Measurements from ENCODE around the gene RAN.

DNA sequence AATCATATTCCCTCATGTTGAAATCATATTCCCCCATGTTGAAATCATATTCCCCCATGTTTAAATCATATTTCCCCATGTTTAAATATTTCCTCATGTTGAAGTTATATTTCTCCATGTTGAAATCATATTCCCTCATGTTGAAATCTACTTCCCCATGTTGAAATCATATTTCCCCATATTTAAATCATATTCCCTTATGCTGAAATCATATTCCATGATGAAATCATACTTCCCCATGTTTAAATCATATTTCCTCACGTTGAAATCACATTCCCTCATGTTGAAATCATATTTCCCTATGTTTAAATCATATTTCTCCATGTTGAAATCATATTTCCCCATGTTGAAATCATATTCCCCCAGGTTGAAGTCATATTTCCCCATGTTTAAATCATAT, 47.2 kb downstream of the RAN start:
- TF ChIP-seq, protein P1, sequence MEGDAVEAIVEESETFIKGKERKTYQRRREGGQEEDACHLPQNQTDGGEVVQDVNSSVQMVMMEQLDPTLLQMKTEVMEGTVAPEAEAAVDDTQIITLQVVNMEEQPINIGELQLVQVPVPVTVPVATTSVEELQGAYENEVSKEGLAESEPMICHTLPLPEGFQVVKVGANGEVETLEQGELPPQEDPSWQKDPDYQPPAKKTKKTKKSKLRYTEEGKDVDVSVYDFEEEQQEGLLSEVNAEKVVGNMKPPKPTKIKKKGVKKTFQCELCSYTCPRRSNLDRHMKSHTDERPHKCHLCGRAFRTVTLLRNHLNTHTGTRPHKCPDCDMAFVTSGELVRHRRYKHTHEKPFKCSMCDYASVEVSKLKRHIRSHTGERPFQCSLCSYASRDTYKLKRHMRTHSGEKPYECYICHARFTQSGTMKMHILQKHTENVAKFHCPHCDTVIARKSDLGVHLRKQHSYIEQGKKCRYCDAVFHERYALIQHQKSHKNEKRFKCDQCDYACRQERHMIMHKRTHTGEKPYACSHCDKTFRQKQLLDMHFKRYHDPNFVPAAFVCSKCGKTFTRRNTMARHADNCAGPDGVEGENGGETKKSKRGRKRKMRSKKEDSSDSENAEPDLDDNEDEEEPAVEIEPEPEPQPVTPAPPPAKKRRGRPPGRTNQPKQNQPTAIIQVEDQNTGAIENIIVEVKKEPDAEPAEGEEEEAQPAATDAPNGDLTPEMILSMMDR (IDR thresholded peaks at IDR 0.05; ENCODE audit: insufficient read depth, low read length): no peak
- TF ChIP-seq POLR2AphosphoS5 (IDR thresholded peaks at IDR 0.05; ENCODE audit: low read depth) (no peak), SPI1 (IDR thresholded peaks at IDR 0.05; ENCODE audit: borderline replicate concordance, low read depth) (no peak)
- TF ChIP-seq, protein P2, sequence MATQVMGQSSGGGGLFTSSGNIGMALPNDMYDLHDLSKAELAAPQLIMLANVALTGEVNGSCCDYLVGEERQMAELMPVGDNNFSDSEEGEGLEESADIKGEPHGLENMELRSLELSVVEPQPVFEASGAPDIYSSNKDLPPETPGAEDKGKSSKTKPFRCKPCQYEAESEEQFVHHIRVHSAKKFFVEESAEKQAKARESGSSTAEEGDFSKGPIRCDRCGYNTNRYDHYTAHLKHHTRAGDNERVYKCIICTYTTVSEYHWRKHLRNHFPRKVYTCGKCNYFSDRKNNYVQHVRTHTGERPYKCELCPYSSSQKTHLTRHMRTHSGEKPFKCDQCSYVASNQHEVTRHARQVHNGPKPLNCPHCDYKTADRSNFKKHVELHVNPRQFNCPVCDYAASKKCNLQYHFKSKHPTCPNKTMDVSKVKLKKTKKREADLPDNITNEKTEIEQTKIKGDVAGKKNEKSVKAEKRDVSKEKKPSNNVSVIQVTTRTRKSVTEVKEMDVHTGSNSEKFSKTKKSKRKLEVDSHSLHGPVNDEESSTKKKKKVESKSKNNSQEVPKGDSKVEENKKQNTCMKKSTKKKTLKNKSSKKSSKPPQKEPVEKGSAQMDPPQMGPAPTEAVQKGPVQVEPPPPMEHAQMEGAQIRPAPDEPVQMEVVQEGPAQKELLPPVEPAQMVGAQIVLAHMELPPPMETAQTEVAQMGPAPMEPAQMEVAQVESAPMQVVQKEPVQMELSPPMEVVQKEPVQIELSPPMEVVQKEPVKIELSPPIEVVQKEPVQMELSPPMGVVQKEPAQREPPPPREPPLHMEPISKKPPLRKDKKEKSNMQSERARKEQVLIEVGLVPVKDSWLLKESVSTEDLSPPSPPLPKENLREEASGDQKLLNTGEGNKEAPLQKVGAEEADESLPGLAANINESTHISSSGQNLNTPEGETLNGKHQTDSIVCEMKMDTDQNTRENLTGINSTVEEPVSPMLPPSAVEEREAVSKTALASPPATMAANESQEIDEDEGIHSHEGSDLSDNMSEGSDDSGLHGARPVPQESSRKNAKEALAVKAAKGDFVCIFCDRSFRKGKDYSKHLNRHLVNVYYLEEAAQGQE (IDR thresholded peaks at IDR 0.05; ENCODE audit: insufficient replicate concordance, low read depth): no peak

Data from HL-60 (cell line).